H9 (cell line): ENCODE data around the gene TMEM117. TPM values are rescaled to one million over a fixed set of nuclear protein-coding genes. Genes with fewer than 3 reads are reported as not detected.

Experiments
- DNase-seq: peaks from one replicate; pipeline ENCODE4 v3.0.0-alpha.2; 2017
- H2AFZ ChIP-seq: one replicate; pipeline ENCODE4 v1.6.1; 2013; ENCODE audit warnings: mild to moderate bottlenecking, low read length, control low read depth, moderate library complexity
- H2AK5ac ChIP-seq: 2 replicates; pipeline ENCODE4 v1.6.1; 2013; ENCODE audit warnings: low read length, control low read depth, mixed read lengths; ENCODE audit not compliant: insufficient read length
- H2BK120ac ChIP-seq: one replicate; pipeline ENCODE4 v1.6.1; 2013; ENCODE audit warnings: low read depth, mild to moderate bottlenecking, low read length, control low read depth, inconsistent platforms; ENCODE audit not compliant: poor library complexity, severe bottlenecking
- H2BK12ac ChIP-seq: 2 replicates; pipeline ENCODE4 v1.6.1; 2013; ENCODE audit warnings: low read length, control low read depth, mixed read lengths, low read depth; ENCODE audit not compliant: insufficient read length
- H2BK15ac ChIP-seq: 2 replicates; pipeline ENCODE4 v1.6.1; 2013; ENCODE audit warnings: low read depth, low read length, control low read depth
- H2BK20ac ChIP-seq: one replicate; pipeline ENCODE4 v1.6.1; 2013; ENCODE audit warnings: low read depth, mild to moderate bottlenecking, low read length, control low read depth, inconsistent platforms; ENCODE audit not compliant: poor library complexity, severe bottlenecking
- H2BK5ac ChIP-seq: 2 replicates; pipeline ENCODE4 v1.6.1; 2013; ENCODE audit warnings: low read length, control low read depth, mixed read lengths; ENCODE audit not compliant: insufficient read length
- H3K14ac ChIP-seq: 2 replicates; pipeline ENCODE4 v1.6.1; 2013; ENCODE audit warnings: low read length, control low read depth; ENCODE audit not compliant: insufficient read depth
- H3K18ac ChIP-seq: 2 replicates; pipeline ENCODE4 v1.6.1; 2013; ENCODE audit warnings: low read depth, mild to moderate bottlenecking, mixed read lengths, low read length, control low read depth; ENCODE audit not compliant: insufficient read length
- H3K23ac ChIP-seq: 2 replicates; pipeline ENCODE4 v1.6.1; 2013; ENCODE audit warnings: low read length, control low read depth, mixed read lengths, low read depth; ENCODE audit not compliant: insufficient read length
- H3K23me2 ChIP-seq: 2 replicates; pipeline ENCODE4 v1.6.1; 2013; ENCODE audit warnings: low read depth, mild to moderate bottlenecking, mixed read lengths, low read length, control low read depth; ENCODE audit not compliant: insufficient read length, poor library complexity, severe bottlenecking
- H3K27ac ChIP-seq: 2 replicates; pipeline ENCODE4 v1.5.1; 2013; ENCODE audit warnings: low read length, control low read depth, mixed read lengths, low read depth; ENCODE audit not compliant: insufficient read length
- H3K27me3 ChIP-seq: 2 replicates; pipeline ENCODE4 v1.6.1; 2013; ENCODE audit warnings: low read length, control low read depth, inconsistent platforms; ENCODE audit not compliant: insufficient read depth
- H3K4ac ChIP-seq: 2 replicates; pipeline ENCODE4 v1.6.1; 2013; ENCODE audit warnings: low read depth, mild to moderate bottlenecking, control low read depth, inconsistent platforms, low read length, moderate library complexity
- H3K4me1 ChIP-seq: 2 replicates; pipeline ENCODE4 v1.6.1; 2013; ENCODE audit warnings: low read length, control low read depth, inconsistent platforms; ENCODE audit not compliant: insufficient read depth
- H3K4me2 ChIP-seq: 2 replicates; pipeline ENCODE4 v1.6.1; 2013; ENCODE audit warnings: low read length, control low read depth, mixed read lengths; ENCODE audit not compliant: insufficient read length, insufficient read depth
- H3K56ac ChIP-seq: 2 replicates; pipeline ENCODE4 v1.6.1; 2013; ENCODE audit warnings: low read depth, mild to moderate bottlenecking, mixed read lengths, low read length, control low read depth; ENCODE audit not compliant: insufficient read length
- H3K79me1 ChIP-seq: 2 replicates; pipeline ENCODE4 v1.6.1; 2013; ENCODE audit warnings: low read depth, mild to moderate bottlenecking, moderate library complexity, low read length, control low read depth, inconsistent platforms; ENCODE audit not compliant: insufficient read depth, poor library complexity, severe bottlenecking
- H3K79me2 ChIP-seq: 2 replicates; pipeline ENCODE4 v1.6.1; 2013; ENCODE audit warnings: low read length, control low read depth, inconsistent platforms; ENCODE audit not compliant: insufficient read depth
- H3K9ac ChIP-seq: 2 replicates; pipeline ENCODE4 v1.6.1; 2013; ENCODE audit warnings: low read length, control low read depth, mixed read lengths; ENCODE audit not compliant: insufficient read length; ENCODE audit errors: extremely low read depth
- H3K9me3 ChIP-seq: one replicate; pipeline ENCODE4 v1.6.1; 2013; ENCODE audit warnings: low read depth, low read length, inconsistent platforms; ENCODE audit not compliant: control insufficient read depth
- H3T11ph ChIP-seq: one replicate; pipeline ENCODE4 v1.6.1; 2013; ENCODE audit warnings: mild to moderate bottlenecking, low read length, control low read depth, inconsistent platforms
- H4K20me1 ChIP-seq: one replicate; pipeline ENCODE4 v1.6.1; 2013; ENCODE audit not compliant: control insufficient read depth, insufficient read length, insufficient read depth
- H4K5ac ChIP-seq: 2 replicates; pipeline ENCODE4 v1.6.1; 2013; ENCODE audit warnings: low read depth, mild to moderate bottlenecking, mixed read lengths, low read length, control low read depth; ENCODE audit not compliant: insufficient read length
- H4K8ac ChIP-seq: replicated peaks from 2 replicates; pipeline ENCODE4 v1.6.1; 2013; ENCODE audit warnings: low read length, control low read depth, mixed read lengths, low read depth; ENCODE audit not compliant: insufficient read length
- H4K91ac ChIP-seq: 2 replicates; pipeline ENCODE4 v1.6.1; 2013; ENCODE audit warnings: low read depth, mild to moderate bottlenecking, moderate library complexity, mixed read lengths, low read length, control low read depth; ENCODE audit not compliant: insufficient read length
- H3K27ac Mint-ChIP-seq, 3 experiments: 2 replicates in 2 of 3; 3 replicates in 1 of 3; pipeline ENCODE4 v1.8.0; 2020 to 2021; ENCODE audit warnings: mixed read lengths in 3 of 3, mild to moderate bottlenecking in 1 of 3, moderate library complexity in 1 of 3
- H3K27me3 Mint-ChIP-seq: 2 replicates; pipeline ENCODE4 v1.8.0; 2021; ENCODE audit warnings: low read depth, mild to moderate bottlenecking, moderate library complexity, mixed read lengths
- H3K36me3 Mint-ChIP-seq, 3 experiments: 2 replicates in 2 of 3; 3 replicates in 1 of 3; pipeline ENCODE4 v1.8.0; 2020 to 2021; ENCODE audit warnings: low read depth in 3 of 3, mixed read lengths in 3 of 3; ENCODE audit not compliant: insufficient read depth in 1 of 3
- H3K4me1 Mint-ChIP-seq, 2 experiments: 2 replicates each; pipeline ENCODE4 v1.8.0; 2020; ENCODE audit warnings: mixed read lengths in 2 of 2
- H3K4me3 Mint-ChIP-seq, 2 experiments: 2 replicates in 1 of 2; 3 replicates in 1 of 2; pipeline ENCODE4 v1.8.0; 2020 to 2021; ENCODE audit warnings: mild to moderate bottlenecking in 2 of 2, mixed read lengths in 2 of 2, moderate library complexity in 1 of 2
- H3K9me3 Mint-ChIP-seq, 2 experiments: 2 replicates in 1 of 2; 3 replicates in 1 of 2; pipeline ENCODE4 v1.8.0; 2020; ENCODE audit warnings: mild to moderate bottlenecking in 2 of 2, mixed read lengths in 2 of 2, moderate library complexity in 1 of 2
- WGBS: extraction: QIAGEN DNeasy Blood & Tissue Kit; methylation state at CpG from one replicate; pipeline ENCODE4 v1.1.7; 2013; ENCODE audit warnings: missing lambda C conversion rate, low lambda C conversion rate, mixed read lengths; ENCODE audit not compliant: insufficient read length; ENCODE audit errors: extremely low coverage; 5-methylcytosine and 5-hydroxymethylcytosine counted together
- total RNA-seq: library from RNA; stranded (reverse); gene quantifications from 2 replicates; pipeline ENCODE4 v1.2.1, GENCODE V29; 2021
- TF ChIP-seq, protein P1 (sequence below): fragments of 200-600 bp; sonication (generic); conservative IDR thresholded peaks from 3 replicates; pipeline ENCODE4 v1.8.0; 2021; ENCODE audit warnings: antibody characterized with exemption, mild to moderate bottlenecking

The TMEM117 gene
- total RNA-seq, 1 experiment from 2014 or later = 1.7 TPM

DNA sequence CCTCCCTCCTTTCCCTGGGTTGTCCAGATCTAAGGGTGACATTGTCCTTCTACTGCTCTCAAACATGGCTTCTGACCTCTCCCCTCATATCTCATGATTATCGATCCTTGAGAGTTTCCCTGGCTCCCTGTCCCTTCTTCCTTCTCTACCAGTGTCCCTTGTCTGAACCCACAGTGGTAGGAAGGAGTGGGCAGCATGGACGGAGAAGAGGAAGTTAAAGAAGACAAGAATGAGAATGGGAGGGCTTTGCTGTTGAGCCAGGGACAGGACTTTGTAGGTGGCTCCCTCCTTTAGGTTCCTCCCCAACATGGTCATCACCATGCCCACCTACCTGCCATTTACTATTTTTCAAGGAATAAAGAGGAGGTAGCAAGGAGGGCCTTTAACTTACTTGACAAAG, 166.7 kb downstream of the TMEM117 start:
- H3K23me2 ChIP-seq = no peaks in the 10 kb centered on the region
- H3K27me3 ChIP-seq = no peaks in the 10 kb centered on the region
- DNase-seq = no peak
- no peak overlapping the region for H3K14ac ChIP-seq
- no peaks in the 10 kb centered on the region for H3K27me3 Mint-ChIP-seq
- H3K4me2 ChIP-seq = no peak overlapping the region
- no peak overlapping the region for H3T11ph ChIP-seq
- no peak overlapping the region for H2BK15ac ChIP-seq
- H3K27ac Mint-ChIP-seq = no peak overlapping the region; a peak in 1 of 7 replicates
- no peaks in the 10 kb centered on the region for H3K9me3 ChIP-seq
- H2AK5ac ChIP-seq = no peak overlapping the region
- no peak overlapping the region for H3K27ac ChIP-seq
- H3K4ac ChIP-seq = no peak overlapping the region
- H2BK12ac ChIP-seq = no peak overlapping the region
- no peak overlapping the region for H4K5ac ChIP-seq
- H3K79me2 ChIP-seq = no peaks in the 10 kb centered on the region
- H4K20me1 ChIP-seq = no peaks in the 10 kb centered on the region
- H3K4me3 Mint-ChIP-seq = no peak overlapping the region
- H3K23ac ChIP-seq = no peak overlapping the region
- no peaks in the 10 kb centered on the region for H3K4me1 ChIP-seq
- H3K18ac ChIP-seq = no peak overlapping the region
- H4K91ac ChIP-seq = no peak overlapping the region
- H3K9me3 Mint-ChIP-seq = peaks cover 0 to under 1% of the 10 kb centered on the region in 2 experiments; a peak in 3 of 5 replicates
- no CpG with 5 or more reads among the region's 2 CpGs for WGBS
- no peak overlapping the region for H3K9ac ChIP-seq
- H4K8ac ChIP-seq = no peak overlapping the region
- H2AFZ ChIP-seq = no peak overlapping the region
- H3K79me1 ChIP-seq = no peaks in the 10 kb centered on the region
- peaks cover 0 to 1% (median 0%) of the 10 kb centered on the region in 3 experiments; a peak in 3 of 7 replicates for H3K36me3 Mint-ChIP-seq
- no peak overlapping the region for H2BK120ac ChIP-seq
- no peak overlapping the region for H2BK20ac ChIP-seq
- H2BK5ac ChIP-seq = no peak overlapping the region
- H3K4me1 Mint-ChIP-seq = peaks cover 0 to 4% of the 10 kb centered on the region in 2 experiments; a peak in 1 of 4 replicates
- H3K56ac ChIP-seq = no peak overlapping the region
- TF ChIP-seq, protein P1, sequence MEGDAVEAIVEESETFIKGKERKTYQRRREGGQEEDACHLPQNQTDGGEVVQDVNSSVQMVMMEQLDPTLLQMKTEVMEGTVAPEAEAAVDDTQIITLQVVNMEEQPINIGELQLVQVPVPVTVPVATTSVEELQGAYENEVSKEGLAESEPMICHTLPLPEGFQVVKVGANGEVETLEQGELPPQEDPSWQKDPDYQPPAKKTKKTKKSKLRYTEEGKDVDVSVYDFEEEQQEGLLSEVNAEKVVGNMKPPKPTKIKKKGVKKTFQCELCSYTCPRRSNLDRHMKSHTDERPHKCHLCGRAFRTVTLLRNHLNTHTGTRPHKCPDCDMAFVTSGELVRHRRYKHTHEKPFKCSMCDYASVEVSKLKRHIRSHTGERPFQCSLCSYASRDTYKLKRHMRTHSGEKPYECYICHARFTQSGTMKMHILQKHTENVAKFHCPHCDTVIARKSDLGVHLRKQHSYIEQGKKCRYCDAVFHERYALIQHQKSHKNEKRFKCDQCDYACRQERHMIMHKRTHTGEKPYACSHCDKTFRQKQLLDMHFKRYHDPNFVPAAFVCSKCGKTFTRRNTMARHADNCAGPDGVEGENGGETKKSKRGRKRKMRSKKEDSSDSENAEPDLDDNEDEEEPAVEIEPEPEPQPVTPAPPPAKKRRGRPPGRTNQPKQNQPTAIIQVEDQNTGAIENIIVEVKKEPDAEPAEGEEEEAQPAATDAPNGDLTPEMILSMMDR = no peak
